HG03460 (cell line): Measurements from ENCODE around the gene LRRC1.

Source experiments
- ATAC-seq: cut with Tn5 transposase; IDR thresholded peaks from one replicate; pipeline ENCODE4 v1.9.1; 2021; ENCODE audit not compliant: unreplicated experiment

The LRRC1 gene

DNA sequence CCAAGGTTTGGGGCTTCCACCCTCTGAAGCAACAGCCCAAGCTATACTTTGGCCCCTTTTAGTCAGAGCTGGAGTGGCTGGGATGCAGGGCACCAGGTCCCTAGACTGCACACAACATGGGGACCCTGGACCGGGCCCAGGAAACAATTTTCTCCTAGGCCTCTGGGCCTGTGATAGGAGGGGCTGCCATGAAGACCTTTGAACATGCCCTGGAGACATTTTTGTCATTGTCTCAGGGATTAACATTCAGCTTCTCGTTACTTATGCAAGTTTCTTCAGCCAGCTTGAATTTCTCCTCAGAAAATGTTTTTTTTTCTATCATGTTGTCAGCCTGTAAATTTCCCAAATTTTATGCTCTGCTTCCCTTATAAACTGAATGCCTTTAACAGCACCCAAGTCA lies 82.3 kb downstream of the LRRC1 start:
- no peak for ATAC-seq

DNA sequence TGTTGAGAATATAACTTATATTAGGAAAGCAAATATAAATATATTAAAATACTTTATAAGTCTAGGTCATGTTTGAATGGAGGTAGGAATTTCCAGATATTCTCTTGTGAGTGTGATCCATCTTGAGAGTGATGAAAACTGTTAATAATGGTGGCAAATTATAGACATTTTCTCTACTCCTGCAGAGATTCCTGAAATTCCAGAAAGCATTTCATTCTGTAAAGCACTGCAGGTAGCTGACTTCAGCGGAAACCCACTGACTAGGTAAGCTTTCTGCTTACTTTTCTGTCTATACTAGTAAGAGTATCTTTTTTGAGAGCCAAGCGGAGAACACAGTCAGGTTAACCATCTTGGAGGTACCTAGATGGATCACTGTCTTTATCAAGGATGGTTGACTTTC lies 84.0 kb downstream of the LRRC1 start:
- no peak for ATAC-seq

DNA sequence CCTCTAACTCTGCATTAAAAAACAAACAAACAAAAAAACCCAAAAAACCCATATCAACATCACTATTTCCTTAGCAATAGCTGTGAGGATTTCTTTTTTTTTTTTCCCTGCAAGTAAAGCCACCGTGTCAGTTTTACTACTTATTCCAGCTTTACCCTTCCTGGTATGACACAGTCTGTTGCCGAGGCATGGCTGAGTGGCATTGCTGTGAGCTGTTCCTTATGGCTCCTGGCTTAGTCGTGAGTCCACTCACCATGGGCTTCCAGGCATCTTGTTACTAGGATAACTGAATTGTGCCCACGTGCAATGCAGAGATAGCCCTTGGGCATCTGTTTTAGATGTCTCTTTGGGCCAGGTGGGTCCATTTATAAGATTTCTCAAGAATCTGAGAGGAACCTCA lies 84.8 kb downstream of the LRRC1 start:
- no peak for ATAC-seq

DNA sequence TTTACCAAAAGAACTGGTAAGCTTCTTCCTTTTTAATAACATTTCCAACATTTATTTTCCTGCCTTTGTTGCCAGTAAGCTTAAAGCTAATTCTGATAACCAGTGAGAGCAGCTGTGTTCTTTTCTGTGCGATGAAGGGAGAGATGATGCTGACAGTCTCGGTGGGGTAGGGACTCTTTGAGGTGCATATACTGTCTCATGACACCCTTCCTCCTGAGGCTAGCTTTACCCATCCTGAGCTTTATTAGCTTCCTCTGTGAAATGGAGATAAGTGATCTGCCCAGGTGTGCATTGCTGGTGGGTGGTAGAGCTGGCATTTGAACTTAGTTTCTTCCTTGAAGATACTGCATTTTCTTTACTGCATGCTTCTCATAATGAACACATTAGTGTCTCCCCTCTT lies 92.5 kb downstream of the LRRC1 start:
- no peak for ATAC-seq

DNA sequence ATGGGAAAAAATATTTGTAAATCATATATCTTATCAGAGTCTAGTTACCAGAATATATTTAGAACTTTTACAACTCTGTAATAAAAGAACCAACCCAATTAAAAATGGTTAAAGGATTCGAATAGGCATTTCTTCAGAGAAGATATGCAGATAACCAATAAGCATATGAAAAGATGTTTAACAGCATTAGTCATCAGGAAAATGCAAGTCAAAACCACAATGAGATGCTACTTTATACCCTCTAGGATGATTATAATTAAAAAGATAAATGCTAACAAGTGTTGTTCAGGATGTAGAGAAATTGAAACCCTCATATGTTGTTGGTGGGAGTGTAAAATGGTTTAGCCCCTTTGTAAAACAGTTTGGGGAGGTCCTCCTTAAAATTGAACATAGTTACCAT lies 94.1 kb downstream of the LRRC1 start:
- ATAC-seq, result no peak

DNA sequence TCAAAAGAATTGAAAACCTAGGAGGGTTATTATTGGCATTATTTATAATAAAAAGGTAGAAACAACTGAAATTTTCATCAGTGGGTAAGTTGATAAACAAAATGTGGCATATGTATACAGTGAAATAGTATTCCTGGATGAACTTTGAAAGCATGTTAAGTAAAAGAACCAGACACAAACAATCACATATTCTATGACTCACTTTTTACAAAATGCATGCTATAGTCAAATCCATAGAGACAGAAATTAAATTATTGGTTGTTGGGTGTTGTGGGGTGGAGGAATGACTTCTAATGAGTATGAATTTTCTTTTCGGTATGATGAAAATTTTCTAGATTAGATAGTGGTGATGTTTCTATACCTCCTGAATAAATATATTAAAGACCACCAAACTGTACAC lies 94.6 kb downstream of the LRRC1 start:
- ATAC-seq, result no peak

DNA sequence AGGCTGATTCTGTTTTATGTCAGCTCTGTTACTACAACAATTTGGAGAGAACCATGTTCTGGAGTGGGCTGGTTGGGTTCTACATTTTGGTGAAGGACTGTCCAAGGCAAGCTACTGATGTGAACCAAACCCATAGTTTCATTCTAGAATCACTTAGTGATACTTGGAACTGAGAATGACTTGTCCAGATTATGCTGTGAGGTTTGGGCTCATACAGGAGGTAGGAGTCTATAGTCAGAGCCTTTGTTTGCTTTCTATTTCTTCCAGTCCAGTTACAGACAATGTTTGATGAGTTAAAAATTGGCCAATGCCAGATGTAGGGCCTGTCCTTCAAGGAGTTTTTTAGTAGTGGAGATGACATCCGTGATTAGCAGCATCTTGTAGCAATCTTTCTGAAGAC lies 97.9 kb downstream of the LRRC1 start:
- ATAC-seq, result peak; percentile 63

DNA sequence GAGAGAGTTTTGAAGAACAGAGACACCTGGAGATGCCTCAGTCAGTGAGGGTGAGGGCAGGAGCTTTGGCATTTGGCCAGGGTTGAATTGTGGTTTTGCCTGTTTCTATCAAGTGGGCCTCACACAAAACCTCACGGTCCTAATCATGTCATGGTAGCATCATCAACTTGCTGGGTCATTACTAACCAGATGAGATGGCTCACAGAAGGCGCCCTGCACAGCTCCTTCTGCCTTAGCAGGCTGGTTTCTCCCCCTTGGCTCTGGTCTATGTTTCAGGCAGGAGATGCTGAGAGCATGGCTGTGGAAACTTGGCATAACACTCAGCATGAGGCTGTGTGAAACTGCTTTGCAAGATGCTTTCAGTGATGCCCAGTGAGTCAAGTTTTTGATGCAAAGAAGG lies 99.3 kb downstream of the LRRC1 start:
- ATAC-seq, result peak; percentile 73

DNA sequence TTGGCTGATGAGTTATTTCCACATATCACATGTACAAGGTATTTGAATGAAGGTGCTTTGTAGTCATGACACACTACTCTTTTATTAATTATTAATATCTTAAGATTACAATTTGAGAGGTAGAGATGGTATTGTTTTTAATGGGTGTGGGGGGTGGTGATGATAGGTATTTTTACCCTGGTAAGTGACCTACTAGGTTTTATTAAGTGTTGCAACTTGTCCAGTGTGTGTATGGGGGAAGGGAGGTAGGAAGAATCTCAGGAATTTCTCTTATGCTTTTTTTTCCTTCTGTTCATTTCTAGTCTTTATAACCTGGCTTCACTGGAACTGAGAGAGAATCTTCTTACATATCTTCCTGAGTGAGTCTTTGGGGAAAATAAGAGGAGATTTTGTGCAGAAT lies 101.4 kb downstream of the LRRC1 start:
- ATAC-seq, result no peak

DNA sequence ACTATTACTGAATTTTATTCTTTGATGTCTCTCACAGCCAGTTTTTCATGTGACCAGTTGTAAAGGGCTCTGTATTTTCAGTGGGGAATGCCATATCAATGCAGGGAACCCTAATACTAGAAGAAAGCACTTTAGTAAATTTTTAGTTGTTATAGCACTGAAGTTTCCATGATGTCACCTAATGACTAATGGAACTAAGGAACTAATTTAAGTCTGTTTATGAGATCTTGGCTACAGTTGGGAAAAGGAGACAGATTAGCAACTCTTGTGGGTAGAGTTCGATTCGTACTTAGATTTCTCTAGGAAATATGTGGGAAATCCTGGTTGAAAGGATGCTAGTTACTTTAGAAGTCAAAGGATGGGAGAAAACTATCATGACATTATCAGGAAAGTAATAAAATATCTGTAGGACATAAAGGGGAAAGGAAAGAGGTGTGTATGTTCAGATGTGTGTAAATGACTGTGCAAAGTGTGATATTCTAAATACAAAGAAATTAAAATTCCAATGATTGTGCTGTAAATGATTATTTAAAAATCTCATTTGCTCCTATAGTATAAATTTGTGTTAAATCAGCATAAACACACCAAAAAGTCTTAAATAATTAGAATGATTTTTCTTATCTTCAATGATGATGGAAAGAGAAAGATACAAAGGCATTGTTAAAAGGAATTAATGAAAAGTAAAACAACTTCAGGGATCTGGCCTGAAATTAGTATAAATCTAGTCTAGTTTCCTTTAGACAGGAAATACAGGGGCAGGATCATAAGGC lies 103.4 kb downstream of the LRRC1 start:
- no peak for ATAC-seq

DNA sequence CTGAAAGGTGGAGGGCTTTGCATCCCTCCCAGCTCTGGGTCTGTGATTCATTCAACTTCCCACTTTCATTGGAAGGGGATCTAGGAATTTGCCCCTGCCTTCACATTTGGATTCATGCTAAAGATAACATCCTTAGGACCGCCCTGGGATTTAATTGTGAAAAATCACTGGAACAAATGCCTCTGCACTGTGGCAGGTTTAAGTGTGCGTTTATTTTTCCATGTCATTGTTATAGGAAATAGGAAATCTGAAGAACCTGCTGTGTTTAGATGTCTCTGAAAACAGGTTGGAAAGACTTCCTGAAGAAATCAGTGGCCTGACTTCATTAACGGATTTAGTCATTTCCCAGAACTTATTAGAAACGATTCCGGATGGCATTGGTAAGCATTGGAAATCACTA lies 104.7 kb downstream of the LRRC1 start:
- no peak for ATAC-seq

DNA sequence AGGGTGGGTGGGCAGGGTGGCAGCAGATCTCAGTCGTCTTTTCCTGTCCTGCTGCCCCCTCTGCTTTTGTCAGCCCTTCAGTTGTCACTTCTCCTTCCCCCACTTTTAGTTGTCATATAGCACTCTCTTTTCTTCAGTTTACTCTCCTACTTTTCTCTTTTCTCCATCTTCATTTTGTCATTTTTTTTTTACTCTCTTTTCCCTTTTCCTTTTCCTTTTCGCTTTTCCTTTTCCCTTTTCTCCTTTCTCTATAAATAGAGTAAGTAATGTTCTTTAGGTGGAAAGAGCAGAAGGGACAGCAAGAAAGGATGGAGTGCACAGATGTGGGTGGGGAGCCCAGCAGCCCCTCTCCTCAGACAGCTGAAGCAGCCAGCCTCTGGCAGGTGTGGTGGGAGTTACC lies 108.6 kb downstream of the LRRC1 start:
- no peak for ATAC-seq

DNA sequence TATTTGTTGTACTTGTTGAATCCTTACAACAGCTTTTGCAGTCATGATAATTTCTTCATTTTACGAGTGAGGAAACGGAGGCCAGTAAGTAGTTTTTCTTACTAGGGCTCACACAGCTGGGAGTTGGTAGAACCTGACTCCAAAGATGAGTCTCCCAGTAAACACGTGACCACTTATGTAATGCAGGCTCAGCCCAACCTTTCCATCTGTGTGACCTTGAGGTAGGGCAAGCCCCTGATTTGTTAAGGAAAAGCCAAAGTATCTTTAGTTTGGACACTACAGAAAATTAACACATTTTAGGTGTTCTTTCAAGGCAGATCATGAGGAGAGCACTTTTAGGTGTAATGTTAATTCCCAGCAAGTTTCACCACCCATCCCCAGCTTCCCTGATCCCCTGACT lies 111.3 kb downstream of the LRRC1 start:
- ATAC-seq, result no peak

DNA sequence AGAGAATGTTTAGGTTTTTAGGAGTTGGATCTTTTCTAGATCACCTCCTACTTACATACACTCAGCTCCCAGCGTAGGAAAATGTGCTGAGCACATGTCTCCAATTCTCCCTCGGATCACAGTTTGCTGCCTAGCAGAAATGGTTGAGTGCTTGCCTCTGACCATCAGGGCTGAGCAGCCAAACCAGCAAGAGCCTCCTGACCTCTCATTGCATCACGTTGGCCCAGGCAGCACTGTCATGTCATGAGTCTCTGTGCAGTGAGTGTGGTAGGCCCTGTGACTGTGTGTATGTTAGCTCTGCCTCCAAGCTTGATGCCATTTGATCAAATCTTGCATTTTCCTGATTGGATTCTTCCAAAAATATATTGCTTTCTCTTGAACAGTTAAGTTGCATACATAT lies 112.0 kb downstream of the LRRC1 start:
- no peak for ATAC-seq

DNA sequence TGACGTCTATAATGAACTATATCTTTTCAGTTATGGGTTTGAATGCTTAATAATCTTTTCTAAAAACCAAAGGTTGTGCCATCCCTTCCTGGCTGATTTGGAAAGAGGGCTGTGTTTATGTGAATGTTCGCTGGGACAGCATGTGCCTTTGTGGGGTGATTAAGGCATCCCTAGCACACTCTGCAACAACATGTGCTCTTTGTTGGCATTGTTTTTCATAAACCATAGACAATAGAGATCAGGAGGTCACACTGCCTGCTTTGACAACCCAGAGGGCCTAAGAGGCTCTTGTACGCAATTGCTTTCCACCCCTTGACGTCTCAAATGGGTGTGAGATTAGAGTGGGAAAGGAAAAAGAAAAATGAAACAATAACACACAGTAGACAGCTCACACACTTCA lies 116.0 kb downstream of the LRRC1 start:
- ATAC-seq, result no peak

DNA sequence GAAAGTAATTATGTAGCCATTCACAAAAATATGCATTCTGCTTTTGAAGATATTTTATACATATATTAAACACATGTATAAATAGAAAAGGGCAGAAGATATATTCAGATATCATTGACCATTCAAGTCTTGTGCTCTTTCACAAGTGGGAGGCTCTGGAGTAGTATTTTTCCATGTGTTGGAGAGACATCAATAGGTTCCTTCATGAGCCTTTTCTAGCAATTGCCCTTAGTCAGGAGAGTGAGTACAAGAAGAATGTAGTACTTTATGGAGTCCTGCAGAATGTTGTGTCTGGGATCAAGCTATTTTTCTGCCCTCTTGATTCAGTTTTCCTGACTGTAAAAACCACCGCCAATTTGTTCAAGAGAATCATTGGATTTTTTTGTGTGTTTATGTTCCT lies 117.9 kb downstream of the LRRC1 start:
- no peak for ATAC-seq

DNA sequence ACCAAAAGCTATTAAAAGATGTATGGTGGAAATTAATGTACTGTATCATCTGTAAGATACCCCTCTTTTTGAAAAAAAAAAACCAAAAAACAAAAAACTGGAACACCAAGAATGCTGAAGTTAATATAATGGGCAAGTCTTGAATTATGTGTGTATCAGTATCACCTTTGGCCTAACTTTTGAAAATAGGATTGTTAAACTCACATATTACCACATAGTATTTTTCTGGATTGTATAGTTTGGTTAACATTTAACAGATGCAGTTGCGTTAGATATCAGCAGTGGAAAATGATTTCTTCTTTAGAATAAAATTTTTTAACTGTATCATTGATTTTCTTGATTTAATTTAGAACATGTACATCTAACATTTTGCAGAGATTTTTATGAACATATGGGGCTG lies 118.5 kb downstream of the LRRC1 start:
- ATAC-seq, result no peak

DNA sequence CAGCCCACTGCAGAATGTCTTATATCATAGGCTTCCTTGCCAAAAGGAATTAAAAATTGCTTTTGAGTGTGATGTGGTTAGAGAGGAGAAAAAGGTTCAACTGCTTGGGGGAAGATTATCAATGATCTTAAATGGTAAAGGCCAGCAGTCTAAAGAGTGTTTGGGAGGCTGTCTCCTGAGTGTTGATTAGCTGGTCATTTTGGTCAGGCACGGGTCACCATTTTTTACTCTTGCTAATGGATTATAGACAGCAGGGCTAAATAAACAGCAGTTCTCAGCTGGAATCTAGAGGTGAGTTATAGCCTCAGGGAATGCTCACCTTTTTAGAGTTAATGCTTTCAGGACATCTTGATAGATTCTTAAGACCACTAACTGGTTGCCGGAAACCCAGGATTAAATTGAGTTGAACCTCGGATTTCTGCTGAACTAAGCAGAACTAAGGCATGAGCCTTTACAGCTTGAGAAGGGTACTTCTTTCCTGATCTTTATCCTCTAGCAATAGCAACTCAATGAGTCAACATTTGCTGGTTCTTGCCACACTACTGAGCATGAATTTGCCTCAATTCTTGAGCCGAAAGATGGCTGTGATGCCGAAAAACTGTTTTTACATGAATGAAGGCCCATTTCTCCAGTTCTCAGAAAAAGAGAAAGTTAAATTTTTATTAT lies 120.4 kb downstream of the LRRC1 start:
- ATAC-seq, result no peak

DNA sequence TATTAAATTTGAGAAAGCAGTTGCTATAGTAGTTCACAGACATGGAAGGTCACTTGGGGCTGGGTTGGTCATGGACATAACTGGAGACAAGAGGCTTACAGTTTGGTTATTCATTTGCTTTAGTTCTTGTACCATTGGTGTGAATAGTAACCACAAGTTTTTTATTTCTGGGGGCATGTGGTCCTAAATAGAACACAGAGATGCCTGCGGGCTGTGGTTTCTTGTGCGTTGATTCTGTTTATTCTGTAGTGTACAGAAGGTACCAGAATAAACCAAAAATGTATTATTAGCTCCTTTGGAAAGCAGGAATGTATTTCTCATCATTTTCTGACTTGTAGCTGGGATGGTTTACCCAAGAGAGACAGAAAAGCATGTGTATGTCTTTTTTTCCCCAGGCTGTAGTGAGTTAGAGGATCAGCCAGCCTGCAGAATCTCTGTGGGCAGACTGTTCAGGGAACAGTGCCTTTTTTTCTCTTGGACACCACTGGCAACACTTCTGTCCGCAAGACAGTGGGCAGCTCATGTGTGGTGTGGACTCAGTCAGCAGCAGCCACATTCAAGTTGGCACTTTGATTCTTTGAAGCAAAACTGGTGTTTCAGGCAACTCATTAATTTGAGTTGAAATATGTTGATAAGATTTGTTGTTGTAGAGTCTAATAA lies 122.1 kb downstream of the LRRC1 start:
- ATAC-seq, result peak; percentile 77

DNA sequence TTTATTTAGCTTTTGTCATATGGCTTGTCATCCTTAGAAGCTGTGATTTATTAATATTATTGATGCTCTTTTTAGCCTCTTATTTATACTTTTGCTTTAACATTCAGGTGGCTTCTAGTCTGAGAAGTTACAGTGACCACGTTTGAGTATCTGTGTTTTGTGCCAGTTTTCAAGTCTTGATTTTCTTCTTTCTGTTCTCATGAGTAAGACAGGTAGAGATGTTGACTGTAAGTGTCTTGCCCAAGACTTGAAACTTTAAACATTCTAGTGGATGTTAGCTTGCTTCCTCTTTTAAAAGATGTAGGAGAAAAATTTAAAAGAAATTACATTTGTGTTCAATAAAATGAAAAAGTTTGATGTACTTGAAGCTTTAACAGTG lies 122.6 kb downstream of the LRRC1 start:
- peak; percentile 54 for ATAC-seq

DNA sequence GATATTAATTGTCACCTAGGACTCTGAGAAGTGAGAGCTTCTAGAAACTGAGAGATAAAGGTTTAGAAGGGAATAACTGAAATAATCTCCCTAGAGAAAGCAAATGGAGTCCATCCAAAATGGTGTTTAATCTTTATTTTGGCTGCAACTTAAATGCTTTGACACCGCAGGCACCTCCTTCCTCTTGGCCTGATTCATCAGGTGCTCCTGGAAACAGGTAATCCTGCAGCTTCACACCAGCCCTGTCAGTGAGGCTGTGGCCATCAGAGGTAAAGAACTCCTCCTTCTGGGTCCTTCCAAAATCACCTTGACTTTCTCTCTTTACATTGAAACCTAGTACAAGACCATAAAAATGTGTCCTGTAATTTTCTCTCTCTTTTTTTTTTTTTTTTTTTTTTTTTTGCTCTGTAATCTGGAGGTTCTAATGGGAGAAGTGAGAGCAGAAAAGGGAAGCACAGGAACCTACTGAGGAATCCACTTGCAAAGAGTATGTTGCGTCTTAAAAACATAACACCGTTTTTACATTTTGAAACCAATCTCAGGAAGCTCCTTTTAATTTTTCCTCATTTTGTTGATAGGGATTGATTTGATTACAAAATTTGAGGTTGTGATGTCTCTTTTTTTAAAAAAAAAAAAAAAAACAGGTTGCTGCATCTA lies 124.2 kb downstream of the LRRC1 start:
- no peak for ATAC-seq

DNA sequence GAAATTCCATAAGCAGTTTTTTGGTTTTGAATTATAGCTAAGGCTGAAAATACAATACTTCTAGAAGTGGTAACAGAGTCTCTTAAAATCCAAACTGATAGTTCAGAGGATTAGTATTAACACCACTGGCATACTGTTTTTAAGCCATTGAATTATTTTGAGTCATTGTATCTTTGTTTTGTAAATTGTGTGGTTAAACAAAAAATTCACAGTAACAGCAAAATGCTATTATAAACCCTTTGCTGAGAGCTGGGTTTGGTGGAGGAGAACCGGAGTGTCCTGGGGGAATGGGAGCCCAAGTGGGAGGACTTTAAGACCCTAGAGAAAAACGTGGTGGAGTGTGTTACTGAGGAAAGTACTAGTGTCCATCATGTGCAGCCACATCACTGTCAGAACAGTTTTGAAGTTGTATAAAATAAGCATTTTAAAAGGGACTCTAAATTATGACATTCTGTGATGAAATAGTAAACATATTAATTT lies 125.1 kb downstream of the LRRC1 start:
- no peak for ATAC-seq
